ACHN (cell line): ENCODE data around the gene MPPED2.

Source experiments
- DNase-seq: peaks from one replicate; pipeline ENCODE4 v3.0.0-alpha.2; 2015
- in situ Hi-C: cut with HindIII; loops from 2 replicates; pipeline ENCODE4 v1.10.0; 2017; ENCODE audit warnings: low sequenced_read_pairs, low pct_ligation_motif_present, low pct_unique_long_range_greater_than_20kb

Gene MPPED2

DNA sequence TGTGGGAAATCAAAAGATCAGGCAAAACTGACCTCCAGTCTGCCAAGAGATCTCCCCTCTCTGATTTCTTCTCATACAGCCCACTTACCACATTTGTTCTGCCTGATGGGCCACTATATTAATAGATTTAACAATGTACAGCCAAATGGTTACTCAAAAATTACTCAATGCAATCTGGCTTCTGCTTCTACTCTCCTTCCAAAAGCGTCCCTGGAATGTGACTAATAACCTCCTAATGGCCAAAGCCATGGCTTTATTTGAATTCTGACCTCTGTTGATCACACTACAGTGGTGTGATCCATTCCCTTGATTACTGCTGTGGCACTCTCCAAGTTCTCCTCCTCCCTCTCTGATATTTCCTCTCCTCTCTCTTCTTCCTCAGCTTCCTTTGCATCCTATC lies 86.2 kb downstream of the MPPED2 start:
- no peak for DNase-seq
- in situ Hi-C loops, result no loop called here

DNA sequence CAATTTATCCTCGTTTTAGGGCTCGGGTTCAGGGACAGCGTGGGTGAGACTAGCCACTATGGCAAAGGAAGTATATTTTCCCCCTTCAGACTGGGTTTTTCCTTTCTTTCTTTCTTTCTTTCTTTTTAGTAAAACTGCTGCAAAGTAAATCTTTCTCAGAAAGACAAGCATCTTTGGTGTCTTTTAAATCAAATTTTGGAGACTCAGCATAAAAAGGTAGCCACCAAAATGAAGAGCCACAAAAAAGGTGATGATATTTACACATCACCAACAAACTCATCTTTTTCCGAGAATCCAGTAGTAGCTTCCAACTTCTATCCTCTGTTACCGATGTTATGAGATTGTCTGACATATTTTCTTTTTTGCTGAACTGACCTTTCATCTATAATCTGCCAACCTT lies 88.6 kb downstream of the MPPED2 start:
- no peak for DNase-seq
- in situ Hi-C loops, result no loop called here

DNA sequence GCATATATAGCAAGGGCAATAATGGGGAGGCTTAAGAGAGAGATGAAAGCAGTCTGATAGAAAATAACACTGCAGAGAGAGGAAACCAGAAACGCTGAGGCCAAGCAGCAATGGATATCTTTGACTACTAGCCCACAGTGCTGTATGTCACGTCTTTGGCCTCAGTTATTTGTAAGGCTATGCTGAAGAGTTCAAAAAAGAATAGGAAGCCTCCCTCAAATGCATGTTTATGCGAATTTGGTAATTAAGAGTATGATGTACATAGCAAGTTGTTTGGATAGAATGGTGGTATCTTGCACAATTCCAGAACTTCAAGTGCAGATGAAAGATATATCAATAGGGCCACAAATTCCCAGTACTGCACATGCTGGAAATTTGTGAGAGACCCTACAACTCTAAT lies 89.2 kb downstream of the MPPED2 start:
- DNase-seq, result no peak
- in situ Hi-C loops, result no loop called here

DNA sequence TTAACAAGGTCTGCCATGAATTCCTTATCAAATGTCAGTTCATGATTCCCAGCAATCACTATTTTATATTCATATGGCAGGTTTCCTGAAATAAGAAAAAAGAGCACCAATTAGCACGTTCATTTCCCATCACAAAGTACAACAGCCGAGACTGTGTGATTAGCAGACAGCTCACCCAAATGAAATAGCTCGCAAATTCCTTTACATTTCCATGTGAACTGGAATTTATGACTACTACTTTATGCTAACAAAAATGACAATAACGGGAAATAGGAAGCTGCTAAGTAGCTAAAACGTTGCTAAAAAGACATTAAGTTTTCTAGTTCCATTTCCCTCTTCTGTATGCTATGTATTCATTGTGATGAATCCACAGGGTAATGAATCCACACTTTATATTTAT lies 90.7 kb downstream of the MPPED2 start:
- in situ Hi-C loops, result no loop called here
- no peak for DNase-seq

DNA sequence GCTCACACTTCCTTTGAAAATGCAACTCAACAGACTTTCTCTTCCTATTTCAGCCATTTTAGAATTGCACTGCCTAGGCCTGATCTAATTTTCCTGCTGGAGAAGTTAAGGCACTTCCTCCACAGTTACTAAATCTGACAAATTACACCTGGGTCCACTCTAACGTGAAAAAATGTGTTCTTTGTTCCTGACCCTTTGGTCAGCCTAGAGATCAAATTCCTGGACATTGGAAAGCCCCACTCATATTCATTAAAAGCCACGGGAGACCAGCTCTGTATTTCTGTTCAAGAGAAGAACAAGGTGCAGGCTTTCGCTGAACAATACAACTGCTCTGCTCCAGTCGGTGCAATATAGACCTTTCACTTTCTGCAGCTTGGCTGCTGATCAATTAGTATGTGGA lies 96.6 kb downstream of the MPPED2 start:
- in situ Hi-C loops, result no loop called here
- DNase-seq, result no peak

DNA sequence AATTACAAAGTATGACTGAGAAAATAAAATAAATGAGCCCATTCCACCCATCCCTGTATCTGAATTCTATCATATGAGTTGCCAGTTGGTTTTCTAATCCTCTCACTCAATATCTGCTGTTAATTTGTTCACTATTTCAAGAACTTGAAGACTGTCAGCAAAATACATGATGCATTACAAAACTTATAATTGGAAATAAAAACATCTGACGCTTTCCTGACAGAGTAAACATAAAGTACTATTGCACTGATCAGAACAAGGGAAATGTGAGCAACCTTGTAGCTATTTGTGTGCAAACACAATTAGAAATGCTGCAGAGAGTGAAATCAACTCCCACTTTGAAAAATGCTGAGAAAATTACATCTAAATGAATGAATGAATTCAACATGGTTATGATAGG lies 97.1 kb downstream of the MPPED2 start:
- DNase-seq, result no peak
- in situ Hi-C loops, result no loop called here

DNA sequence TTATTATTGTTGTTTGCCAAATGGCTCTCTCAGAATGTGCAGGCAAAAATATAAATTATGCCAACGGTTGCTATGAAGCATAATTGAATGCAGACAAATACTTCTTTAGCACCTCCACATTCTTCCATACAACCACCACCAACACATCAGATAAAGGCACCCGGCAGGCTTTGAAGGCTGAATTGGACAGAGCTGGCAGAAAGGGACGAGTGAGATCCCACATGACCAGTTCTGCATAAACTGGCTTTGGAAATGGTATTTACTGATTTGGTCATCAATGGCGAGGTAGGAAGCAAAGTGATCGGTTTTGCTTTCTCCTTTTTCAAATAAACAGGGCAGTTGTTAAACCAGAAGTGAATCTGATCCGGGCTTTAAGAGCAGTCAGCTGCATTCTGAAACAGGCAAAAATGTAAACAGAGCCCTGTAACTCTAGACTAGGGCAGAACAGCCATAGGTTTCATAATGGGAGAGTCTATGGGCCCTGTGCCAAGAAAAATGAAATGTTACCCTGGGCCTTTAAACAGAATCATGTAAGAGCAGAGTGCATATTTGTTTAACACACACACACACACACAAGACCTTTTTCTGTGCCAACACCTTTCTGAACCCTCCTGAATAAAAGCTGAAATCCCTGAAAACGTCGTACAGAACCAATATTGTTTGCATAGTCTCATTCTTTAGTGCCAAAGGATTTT lies 97.7 kb downstream of the MPPED2 start:
- in situ Hi-C loops, result no loop called here
- DNase-seq, result no peak

DNA sequence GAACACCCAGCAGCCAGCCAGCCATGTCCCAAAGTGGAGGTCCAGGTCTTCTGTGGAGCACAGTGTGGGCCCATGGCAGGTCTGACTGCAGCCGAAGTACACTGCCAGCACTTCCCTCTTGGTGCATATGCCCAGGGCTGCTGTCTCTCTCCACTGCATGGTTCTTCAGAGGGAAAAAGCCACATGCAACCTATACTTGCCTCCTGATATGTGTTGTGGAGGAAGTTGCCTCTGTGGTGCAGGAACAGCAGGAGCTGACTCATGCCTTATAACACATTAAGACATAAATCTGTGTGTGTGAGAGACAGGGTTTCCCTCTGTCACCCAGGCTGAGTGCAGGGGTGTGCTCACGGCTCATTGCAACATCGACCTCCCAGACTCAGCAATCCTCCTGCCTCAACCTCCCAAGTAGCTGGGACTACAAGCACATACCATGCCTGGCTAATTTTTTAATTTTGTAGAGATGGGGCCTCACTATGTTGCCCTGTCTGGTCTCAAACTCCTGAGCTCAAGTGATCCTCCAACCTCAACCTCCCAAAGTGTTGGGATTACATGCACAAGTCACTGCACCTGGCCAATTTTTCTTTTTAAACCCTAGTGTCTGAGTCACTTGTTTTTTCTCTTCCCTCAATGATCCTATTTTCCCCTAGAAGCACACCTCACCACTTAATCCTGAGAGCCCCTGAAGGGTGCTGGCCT lies 98.8 kb downstream of the MPPED2 start:
- in situ Hi-C loops, result no loop called here

DNA sequence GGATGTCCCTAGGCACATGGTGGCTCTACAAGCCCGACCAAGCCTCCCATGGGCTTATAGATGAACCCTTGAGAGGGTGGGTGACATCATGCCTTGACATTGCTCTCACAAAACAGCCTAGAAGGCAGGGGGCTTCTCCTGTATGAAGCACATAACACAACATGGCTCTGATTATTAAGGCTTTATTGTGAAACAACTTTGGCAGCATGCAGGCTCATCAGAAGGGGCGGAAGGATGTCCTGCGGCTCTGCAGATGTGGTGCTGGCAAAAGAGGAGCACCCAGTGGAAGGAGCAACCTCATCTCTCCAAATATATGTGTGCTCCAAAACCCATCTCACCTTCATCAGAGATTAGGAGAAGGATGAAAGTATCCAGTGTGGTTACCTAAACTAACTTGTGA lies 100.4 kb downstream of the MPPED2 start:
- in situ Hi-C loops, result no loop called here
- no peak for DNase-seq

More for the DNA sequence above, 98.8 kb downstream of the MPPED2 start:
- no peak for DNase-seq

DNA sequence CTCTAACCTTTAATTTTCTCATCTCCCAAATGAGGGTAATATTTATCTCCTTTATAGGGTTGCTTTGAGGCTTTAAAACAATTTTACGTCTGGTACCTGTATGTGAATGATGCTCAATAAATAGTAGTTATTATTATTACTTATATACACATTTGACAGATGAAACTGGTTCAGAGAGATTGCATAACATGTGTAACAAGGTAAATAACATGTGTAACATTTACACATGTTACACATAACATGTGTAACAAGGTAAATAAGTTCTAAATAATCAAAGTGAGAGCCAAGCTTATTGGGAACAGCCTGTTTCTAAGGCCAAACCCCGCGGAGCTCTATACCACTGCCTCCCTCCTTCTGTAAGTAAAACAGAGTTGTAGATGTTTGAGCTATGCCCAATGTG lies 100.9 kb downstream of the MPPED2 start:
- no peak for DNase-seq
- in situ Hi-C loops, result no loop called here

DNA sequence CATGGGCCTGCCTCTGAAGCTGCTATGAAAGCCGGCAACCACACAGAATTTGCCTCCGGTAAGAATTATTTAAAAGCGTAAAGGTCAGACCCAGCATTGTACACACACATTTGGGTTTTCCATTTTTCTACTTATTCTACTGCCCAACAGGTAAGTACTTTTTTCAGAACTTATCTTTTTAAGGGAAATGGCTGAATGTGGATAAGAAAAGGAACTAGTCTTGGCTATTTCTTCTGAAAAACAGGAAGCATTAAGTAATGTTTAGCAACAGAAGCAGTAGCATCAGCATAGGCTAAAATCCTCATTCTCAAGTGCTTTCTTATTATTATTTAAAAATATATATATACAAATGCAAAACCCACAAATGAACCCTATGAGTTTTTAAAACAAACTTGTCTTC lies 103.1 kb downstream of the MPPED2 start:
- in situ Hi-C loops, result no loop called here
- no peak for DNase-seq

DNA sequence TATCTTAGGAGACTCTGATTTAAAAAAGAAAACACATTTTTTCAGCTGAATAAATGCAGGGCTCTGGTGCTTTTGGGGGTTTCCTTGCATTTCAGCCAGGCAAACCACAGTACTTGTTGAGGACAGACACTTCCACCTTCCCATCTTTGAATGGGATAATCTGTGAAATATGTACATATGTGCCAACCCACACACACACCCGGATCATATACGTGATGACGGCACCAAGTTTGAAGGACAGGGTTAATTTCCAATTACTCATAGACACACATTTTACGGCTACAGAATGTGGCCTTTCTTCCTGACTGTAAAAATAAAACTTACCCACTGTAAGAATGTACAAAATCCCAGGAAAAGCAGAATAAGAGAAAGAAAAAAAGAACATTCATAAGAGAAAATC lies 104.4 kb downstream of the MPPED2 start:
- DNase-seq, result no peak
- in situ Hi-C loops, result no loop called here

DNA sequence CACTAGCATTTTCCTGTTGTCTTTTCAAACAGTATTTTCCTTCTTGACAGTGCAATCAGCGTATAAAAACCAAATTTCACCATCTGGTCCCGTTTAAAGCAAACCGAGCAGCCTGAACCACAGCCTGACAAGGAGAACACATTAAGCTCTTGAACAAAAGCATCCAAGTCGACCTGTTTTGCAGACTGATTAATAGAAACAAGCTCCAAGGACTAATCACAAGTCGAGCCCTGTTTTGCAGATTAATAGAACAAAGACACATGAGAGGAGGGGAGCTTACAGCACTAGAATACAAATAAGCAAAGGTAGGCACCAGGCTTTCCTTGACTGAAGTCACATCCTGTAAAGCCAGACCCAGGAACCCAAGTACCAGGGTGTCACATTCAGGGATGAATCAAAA lies 104.8 kb downstream of the MPPED2 start:
- in situ Hi-C loops, result no loop called here
- no peak for DNase-seq

DNA sequence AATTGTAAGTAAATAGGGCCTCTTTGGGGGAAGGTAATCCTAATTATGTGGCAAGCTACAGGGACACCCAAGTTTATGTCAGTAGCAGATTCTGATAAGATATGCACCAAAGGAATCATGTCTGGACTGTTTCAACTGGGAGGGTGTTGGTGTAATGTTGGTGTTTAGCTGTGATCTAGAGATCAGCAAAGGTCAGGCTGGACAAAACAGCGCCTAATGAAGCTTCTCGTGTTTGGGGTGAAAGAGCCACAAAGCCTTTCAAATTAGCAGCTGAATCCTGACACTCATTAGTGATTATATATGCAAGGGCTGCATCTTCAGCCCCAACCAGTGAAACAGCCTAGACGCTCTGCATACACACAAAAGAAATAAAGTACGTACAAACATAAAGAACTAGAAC lies 106.3 kb downstream of the MPPED2 start:
- in situ Hi-C loops, result no loop called here
- no peak for DNase-seq

DNA sequence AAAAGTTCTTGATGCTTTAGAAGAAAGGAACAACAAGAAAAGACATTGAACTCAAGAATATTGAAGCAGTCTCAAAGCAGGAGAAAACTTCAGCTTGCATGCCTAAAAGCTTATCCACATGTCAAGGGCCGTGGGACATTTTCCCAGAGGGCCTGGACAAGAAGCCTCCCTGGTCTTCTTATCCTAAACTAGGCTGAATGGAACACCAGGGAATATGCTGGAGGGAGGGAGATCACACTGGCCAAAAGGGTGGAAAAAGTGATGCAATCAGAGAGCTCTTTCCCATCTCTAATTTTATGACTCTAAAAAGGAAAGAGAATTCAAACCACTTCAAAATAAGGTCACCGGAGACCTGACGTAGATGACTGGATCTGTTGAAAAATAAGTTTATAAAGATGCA lies 107.2 kb downstream of the MPPED2 start:
- no peak for DNase-seq
- in situ Hi-C loops, result no loop called here

DNA sequence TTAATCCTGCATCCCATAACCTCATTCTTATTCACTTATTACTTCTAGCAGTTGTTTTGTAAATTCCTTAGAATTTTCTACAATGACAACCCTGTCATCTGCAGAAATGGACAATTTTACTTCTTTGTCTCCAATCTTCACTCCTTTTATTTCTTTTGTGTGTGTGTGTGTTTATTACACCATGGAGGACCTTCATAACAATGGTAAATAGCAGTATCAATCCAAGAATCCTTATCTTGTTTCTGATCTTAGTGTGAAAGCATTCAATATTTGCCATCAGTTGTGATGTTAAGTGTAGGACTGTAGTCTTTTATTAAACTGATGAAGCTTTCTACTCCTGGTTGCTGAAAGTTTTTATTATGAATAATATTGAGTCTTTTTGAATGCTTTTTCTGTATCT lies 109.1 kb downstream of the MPPED2 start:
- DNase-seq, result no peak
- in situ Hi-C loops, result no loop called here

DNA sequence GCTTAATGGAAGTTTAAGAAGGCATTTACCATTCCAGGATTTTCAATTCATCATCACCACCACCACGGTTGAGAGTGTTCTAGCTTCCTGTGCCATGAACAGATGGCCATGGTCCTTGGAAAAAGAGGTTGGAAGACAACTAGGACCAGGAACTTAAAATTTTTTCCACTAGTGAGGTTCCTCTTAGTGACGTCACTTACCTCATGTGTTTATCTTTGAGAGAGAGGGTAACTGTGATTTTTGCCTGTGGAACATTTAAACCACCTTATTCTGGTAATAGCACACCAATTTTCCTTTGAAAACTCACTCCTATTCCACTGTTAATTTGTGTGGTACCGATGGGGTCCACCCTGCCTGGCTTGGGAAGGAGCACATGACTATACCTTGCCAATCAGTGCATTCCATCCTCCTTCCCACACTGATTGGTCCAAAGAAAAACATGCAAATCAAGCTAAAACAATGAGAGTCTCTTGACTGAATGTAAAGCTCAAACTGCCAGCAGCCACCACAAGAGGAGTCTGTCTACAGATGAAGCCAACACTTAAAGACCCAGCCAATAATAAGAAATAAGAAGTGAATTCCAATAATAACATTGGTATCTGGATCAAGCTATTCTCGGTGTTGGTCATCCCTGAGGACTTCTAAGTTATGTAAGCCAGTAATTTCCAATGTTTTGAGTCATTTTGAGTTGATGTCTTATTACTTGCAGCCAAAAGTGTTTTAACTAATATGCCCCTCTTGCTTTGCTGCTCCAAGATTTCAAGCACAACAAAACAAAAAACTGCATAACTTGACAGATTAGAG lies 111.8 kb downstream of the MPPED2 start:
- DNase-seq, result no peak
- in situ Hi-C loops, result no loop called here

DNA sequence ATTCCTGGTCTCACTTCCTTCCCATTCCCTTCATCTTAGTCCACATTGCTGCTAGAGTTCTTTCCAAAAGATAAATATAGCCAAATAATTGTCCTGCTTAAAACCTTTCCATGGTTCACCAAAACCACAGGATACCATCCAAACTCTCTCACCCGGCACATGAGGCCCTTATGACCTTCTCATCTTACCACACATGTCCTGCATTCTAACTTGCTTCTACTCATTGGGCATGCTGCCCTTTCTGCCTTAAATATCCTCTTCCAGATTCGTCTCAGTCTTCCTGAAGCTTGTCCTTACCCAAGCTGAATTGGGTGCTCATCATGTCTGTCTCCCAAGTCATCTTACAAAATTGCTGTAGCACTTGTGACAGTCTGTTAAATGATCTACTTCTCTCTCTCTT lies 114.9 kb downstream of the MPPED2 start:
- no peak for DNase-seq
- in situ Hi-C loops, result no loop called here

DNA sequence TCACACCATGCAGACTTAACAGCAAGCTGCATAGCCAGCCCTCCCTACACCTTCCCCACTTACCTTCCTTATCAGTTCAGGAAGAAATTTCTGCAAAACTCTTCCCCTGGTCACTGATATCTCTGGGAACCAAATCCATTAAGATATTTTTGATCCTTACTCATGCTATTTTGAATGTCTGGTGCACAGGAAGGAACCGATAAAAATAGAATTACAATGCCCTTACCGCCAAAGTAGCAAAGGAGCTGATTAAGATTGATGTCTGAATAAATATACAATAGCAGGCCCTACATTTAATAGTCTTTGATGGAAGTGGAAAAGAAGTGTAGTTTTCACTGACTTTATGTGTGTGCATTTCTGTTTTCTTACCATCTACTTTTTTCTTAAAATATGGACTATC lies 117.3 kb downstream of the MPPED2 start:
- DNase-seq, result no peak
- in situ Hi-C loops, result no loop called here

DNA sequence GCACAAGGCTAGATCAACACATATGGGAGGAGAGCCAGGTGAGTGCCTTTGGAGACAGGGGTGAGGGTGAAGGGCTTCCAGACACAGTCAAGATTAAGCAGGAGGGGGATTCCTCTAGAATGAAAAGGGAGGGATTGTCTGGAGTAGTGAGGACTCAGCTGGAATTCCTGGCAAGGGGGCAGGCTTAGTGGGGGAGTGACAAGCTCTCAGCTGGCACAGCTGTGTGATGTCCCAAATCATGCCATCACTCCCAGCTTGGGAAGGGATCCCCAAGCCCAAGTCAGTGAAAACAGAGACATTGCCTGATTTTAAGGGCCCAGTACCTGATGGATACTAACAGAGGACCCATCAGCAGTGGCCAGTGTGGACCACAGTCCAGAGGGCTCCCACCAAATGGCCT lies 119.0 kb downstream of the MPPED2 start:
- in situ Hi-C loops, result no loop called here
- no peak for DNase-seq
